K562 (cell line): ENCODE data around the gene MTERF4. TPM values are rescaled to one million over a fixed set of nuclear protein-coding genes. Genes with fewer than 3 reads are reported as not detected.

Experiments used
- CHAMP1 ChIP-seq: fragments of 450-650 bp; IDR thresholded peaks from 2 replicates; pipeline ENCODE4 v1.6.1; 2016; ENCODE audit warnings: mild to moderate bottlenecking
- ESRRB ChIP-seq: fragments of 250-450 bp; sonication (Bioruptor Pico); IDR thresholded peaks from 2 replicates; pipeline ENCODE4 v1.5.0; 2020; ENCODE audit warnings: mild to moderate bottlenecking, moderate library complexity, borderline replicate concordance
- GABPB1 ChIP-seq: sonication (generic); formaldehyde crosslinking; IDR thresholded peaks from 2 replicates; pipeline ENCODE4 v1.8.0; 2022; ENCODE audit warnings: mild to moderate bottlenecking, missing genetic modification reagents
- HDAC1 ChIP-seq, 2 experiments: fragments of 450-650 bp; IDR thresholded peaks; 2 replicates each; pipeline ENCODE4 v1.6.1; 2016 to 2017; ENCODE audit warnings: inconsistent platforms in 1 of 2, mild to moderate bottlenecking in 1 of 2, moderate library complexity in 1 of 2
- KDM2B ChIP-seq: fragments of 250-450 bp; sonication (Bioruptor Pico); IDR thresholded peaks from 2 replicates; pipeline ENCODE4 v1.8.0; 2021; ENCODE audit warnings: mild to moderate bottlenecking, moderate library complexity
- KLF16 ChIP-seq: IDR thresholded peaks from 2 replicates; pipeline ENCODE4 v1.6.1; 2016; ENCODE audit warnings: antibody characterized with exemption
- MLX ChIP-seq, 2 experiments: fragments of 450-650 bp in 1 of 2; sonication (generic) in 1 of 2; formaldehyde crosslinking; conservative IDR thresholded peaks; 2 replicates each; pipeline versions ENCODE4 v1.4.0 to v1.8.1; 2020 to 2022; ENCODE audit warnings: mild to moderate bottlenecking in 1 of 2, missing genetic modification reagents in 1 of 2
- MYC ChIP-seq, 2 experiments: fragments of 250-450 bp in 1 of 2; sonication (Bioruptor Pico) in 1 of 2; IDR thresholded peaks; 2 replicates each; pipeline versions ENCODE4 v1.5.1 to v1.6.1; 2012 to 2021; ENCODE audit warnings: low read depth in 2 of 2, borderline replicate concordance in 1 of 2, improper control_type of control experiment in 1 of 2, low read length in 1 of 2, mild to moderate bottlenecking in 1 of 2, moderate library complexity in 1 of 2
- NCOA6 ChIP-seq: fragments of 450-650 bp; IDR thresholded peaks from 2 replicates; pipeline ENCODE4 v1.6.1; 2017; ENCODE audit warnings: mild to moderate bottlenecking
- NFRKB ChIP-seq: fragments of 450-650 bp; IDR thresholded peaks from 2 replicates; pipeline ENCODE4 v1.6.1; 2016; ENCODE audit warnings: low read depth
- NR2C1 ChIP-seq, 2 experiments: fragments of 450-650 bp; IDR thresholded peaks; 2 replicates each; pipeline ENCODE4 v1.6.1; 2017; ENCODE audit warnings: mild to moderate bottlenecking in 2 of 2, antibody characterized with exemption in 1 of 2, inconsistent platforms in 1 of 2, missing compliant biosample characterization in 1 of 2, missing genetic modification characterization in 1 of 2
- PHF20 ChIP-seq: fragments of 450-650 bp; IDR thresholded peaks from 2 replicates; pipeline ENCODE4 v1.6.1; 2018; ENCODE audit not compliant: partially characterized antibody
- POLR2AphosphoS5 ChIP-seq: IDR thresholded peaks from 2 replicates; pipeline ENCODE4 v1.6.1; 2011; ENCODE audit warnings: mild to moderate bottlenecking, low read depth, low read length, moderate library complexity; ENCODE audit not compliant: control insufficient read depth, insufficient read depth
- SIN3A ChIP-seq, 2 experiments: fragments of 150-350 bp in 1 of 2; IDR thresholded peaks; 2 replicates each; pipeline ENCODE4 v1.6.1; 2011 to 2016; ENCODE audit warnings: borderline replicate concordance in 2 of 2, low read depth in 2 of 2, low read length in 2 of 2, mild to moderate bottlenecking in 2 of 2, moderate library complexity in 2 of 2; ENCODE audit not compliant: control insufficient read depth in 1 of 2
- SIRT6 ChIP-seq: IDR thresholded peaks from one replicate; pipeline ENCODE4 v1.6.1; 2012; ENCODE audit warnings: low read depth, mild to moderate bottlenecking, control low read depth, inconsistent platforms, low read length, moderate library complexity
- SRSF9 ChIP-seq: fragments of 200-400 bp; formaldehyde crosslinking; IDR thresholded peaks from 2 replicates; pipeline ENCODE4 v1.6.1; 2017; ENCODE audit warnings: low read depth, low read length, borderline replicate concordance
- STAT6 ChIP-seq: sonication (generic); formaldehyde crosslinking; IDR thresholded peaks from 2 replicates; pipeline ENCODE4 v1.8.1; 2023; ENCODE audit warnings: mild to moderate bottlenecking, missing genetic modification reagents
- SUPT5H ChIP-seq: fragments of 450-650 bp; IDR thresholded peaks from 2 replicates; pipeline ENCODE4 v1.6.1; 2016
- TAF7 ChIP-seq: fragments of 450-650 bp; IDR thresholded peaks from 2 replicates; pipeline ENCODE4 v1.6.1; 2016; ENCODE audit warnings: missing genetic modification characterization, missing compliant biosample characterization
- TSC22D4 ChIP-seq: fragments of 450-650 bp; IDR thresholded peaks from 2 replicates; pipeline ENCODE4 v1.6.1; 2016; ENCODE audit warnings: missing genetic modification characterization, missing biosample characterization, control low read depth
- XRCC3 ChIP-seq: fragments of 450-650 bp; IDR thresholded peaks from 2 replicates; pipeline ENCODE4 v1.6.1; 2017; ENCODE audit warnings: mild to moderate bottlenecking, moderate library complexity
- ZBED1 ChIP-seq: IDR thresholded peaks from 2 replicates; pipeline ENCODE4 v1.6.1; 2014
- ZNF146 ChIP-seq: IDR thresholded peaks from one replicate; pipeline ENCODE4 v1.6.1; 2018; ENCODE audit warnings: missing compliant biosample characterization; ENCODE audit not compliant: unreplicated experiment
- ZNF3 ChIP-seq: fragments of 250-450 bp; sonication (Bioruptor Pico); IDR thresholded peaks from 2 replicates; pipeline ENCODE4 v1.5.0; 2021; ENCODE audit warnings: mild to moderate bottlenecking, moderate library complexity
- polyA plus RNA-seq, 8 experiments: library from polyadenylated mRNA; depleted of rRNA in 4 of 8; stranded (reverse) in 5 of 8; unstranded in 3 of 8; fragments of >200 nt; fragmentation: Nextera tagmentation in 2 of 8; fragmentation: Illumina TruSeq in 1 of 8; extraction: Ambion mirVana in 2 of 8; extraction: Trizol in 1 of 8; gene quantifications; 2 replicates each; pipeline versions ENCODE4 v1.2.1 to v1.2.3, GENCODE V29; 2011 to 2014; ENCODE audit warnings: inconsistent platforms in 1 of 8, missing spikeins in 1 of 8
- total RNA-seq, 7 experiments: library from RNA; depleted of rRNA in 6 of 7; stranded (reverse); fragments of >200 nt in 6 of 7; fragmentation: Illumina TruSeq in 2 of 7; extraction: Trizol in 2 of 7; gene quantifications; 2 replicates each; pipeline versions ENCODE4 v1.2.1 to v1.2.3, GENCODE V29; 2011 to 2021; ENCODE audit warnings: low replicate concordance in 1 of 7

Gene MTERF4
- total and polyA plus RNA-seq, 9 of the 15 experiments (the other 6 are each of a cell fraction or from before 2014, with no cell fraction given), result 15.3 to 29.6 (median 21.2) TPM

- TF ChIP-seq CHAMP1, result no peak
- no peak for TF ChIP-seq SIRT6
- peak; percentile 64; the same call in 1 of the 2 replicates for TF ChIP-seq STAT6
- peak; percentile 69 for TF ChIP-seq POLR2AphosphoS5
- TF ChIP-seq KDM2B (CRISPR knock-in tag), result peak; percentile 69; the same call in 1 of the 2 replicates
- no peak for TF ChIP-seq XRCC3
- TF ChIP-seq NR2C1 (IDR thresholded peaks at IDR 0.05), result no peak
- peak; percentile 63; the same call in 1 of the 2 replicates for TF ChIP-seq NR2C1 (tag; IDR thresholded peaks at IDR 0.05)
- TF ChIP-seq SRSF9, result no peak
- TF ChIP-seq KLF16, result no peak
- TF ChIP-seq ZNF3, result no peak
- TF ChIP-seq MYC (IDR thresholded peaks at IDR 0.05; ENCODE audit: low read depth, low read length), result peak; percentile 61
- peak; percentile 37; the same call in 1 of the 2 replicates for TF ChIP-seq MYC (CRISPR knock-in tag; IDR thresholded peaks at IDR 0.05; ENCODE audit: borderline replicate concordance, low read depth)
- no peak for TF ChIP-seq NCOA6
- no peak for TF ChIP-seq MLX (CRISPR knock-in tag; conservative IDR thresholded peaks at IDR 0.05)
- TF ChIP-seq TSC22D4 (tag), result no peak
- TF ChIP-seq SIN3A (IDR thresholded peaks at IDR 0.05; ENCODE audit: borderline replicate concordance in 2 of 2, control insufficient read depth in 1 of 2, low read depth in 2 of 2, low read length in 2 of 2), result peak; percentile 51 to 82; a peak in 2 of 4 replicates
- TF ChIP-seq HDAC1 (IDR thresholded peaks at IDR 0.05), result peak in 1 of 2 experiments; percentile 68; a peak in 2 of 4 replicates
- peak; percentile 97 for TF ChIP-seq PHF20
- peak; percentile 77 for TF ChIP-seq SUPT5H
- peak; percentile 64; the same call in 1 of the 2 replicates for TF ChIP-seq TAF7 (tag)
- TF ChIP-seq ESRRB, result no peak
- peak; percentile 96 for TF ChIP-seq NFRKB
- 0 out of 2 replicates have a peak, but pooled peaks have one; percentile 55 for TF ChIP-seq ZBED1
- no peak for TF ChIP-seq ZNF146
- TF ChIP-seq GABPB1 (CRISPR knock-in tag), result peak; percentile 99
Measured at GRCh38 chr2:241102239-241102803, at the start of gene MTERF4 (continued).
